ENCODE results near the gene AKT2. TPM values are rescaled to one million over a fixed set of nuclear protein-coding genes. Genes with fewer than 3 reads are reported as not detected.
"Not testable (repeated sequence)": the region's sequence is repeated elsewhere in the genome, so short reads cannot be mapped to it uniquely, and the experiment has no call there.

Gene AKT2
- polyA plus RNA-seq, 6 donors from 2014 or later = 24.2 to 34.3 (median 30.8) TPM

DNA sequence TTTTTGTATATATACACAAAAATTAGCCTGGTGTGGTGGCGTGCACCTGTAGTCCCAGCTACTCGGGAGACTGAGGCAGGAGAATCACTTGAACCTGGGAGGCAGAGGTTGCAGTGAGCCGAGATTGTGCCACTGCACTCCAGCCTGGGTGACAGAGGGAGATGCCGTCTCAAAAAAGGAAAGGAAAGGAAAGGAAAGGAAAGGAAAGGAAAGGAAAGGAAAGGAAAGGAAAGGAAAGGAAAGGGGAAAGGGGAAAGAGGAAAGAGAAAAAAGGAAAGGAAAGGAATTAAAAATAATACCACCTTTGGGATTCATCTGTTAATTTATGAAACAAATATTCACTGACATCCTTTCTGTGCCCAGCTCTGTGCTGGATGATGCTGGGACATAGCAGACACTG, 66.1 kb downstream of the AKT2 start:
- Mint-ChIP-seq H3K27me3 (peaks cover 34 to 50% (median 34%) of the 10 kb centered on the region in 3 donors), H3K4me1 (peaks cover 15 to 20% (median 18%) of the 10 kb centered on the region in 3 donors), H3K36me3 (peaks cover 5 to 17% of the 10 kb centered on the region in 2 donors)
- H3K4me3 Mint-ChIP-seq; DNase-seq; ATAC-seq (ENCODE audit: low read depth in 2 of 2); H3K9me3 Mint-ChIP-seq; H3K27ac Mint-ChIP-seq: not testable (repeated sequence)

DNA sequence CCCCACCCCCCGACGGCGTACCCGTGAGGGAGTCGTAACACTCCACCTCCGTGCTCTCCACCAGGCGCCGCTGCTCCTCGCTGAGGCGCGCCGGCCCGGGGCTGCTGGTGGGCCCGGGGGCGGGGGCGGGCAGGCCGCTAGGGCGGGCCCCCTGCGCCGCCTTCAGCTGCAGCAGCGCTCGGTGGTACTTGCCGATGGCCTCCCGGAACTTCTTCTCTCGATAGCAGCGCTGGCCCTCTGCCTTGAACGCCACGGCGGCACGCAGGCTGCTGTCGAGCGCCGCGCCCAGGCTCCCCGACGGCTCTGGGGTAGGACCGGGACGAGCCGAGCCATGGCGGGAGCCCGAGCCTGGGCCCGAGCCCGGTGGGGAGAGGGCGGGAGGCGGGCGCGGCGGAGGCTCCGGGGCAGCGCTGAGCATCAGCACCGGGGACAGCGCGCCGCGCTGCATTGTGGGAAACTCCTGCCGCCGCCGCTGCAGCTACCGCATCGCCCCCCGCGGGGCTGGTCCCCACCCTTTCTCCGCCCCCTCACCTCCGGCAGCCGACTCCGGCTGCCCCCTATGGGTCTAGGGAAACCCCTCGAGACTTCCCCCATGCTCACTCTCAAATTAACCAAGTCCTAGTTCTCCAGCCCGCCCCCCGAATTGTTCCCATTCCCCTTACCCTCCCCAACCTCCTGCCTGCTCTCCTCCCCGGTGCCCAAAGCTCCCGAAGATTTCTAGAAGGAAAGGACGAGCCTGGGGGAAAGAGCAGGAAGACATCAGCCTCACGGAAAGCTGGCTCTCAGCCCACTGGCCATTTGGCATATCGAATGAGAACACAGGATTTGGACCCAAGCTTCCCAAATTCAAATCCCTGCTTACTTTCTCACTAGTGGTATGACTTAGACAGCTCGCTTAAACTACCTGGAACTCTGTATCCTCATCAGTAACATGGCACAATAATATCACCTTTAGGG, 66.9 kb downstream of the AKT2 start, which contains the start of gene TTC9B:
Gene TTC9B, minus strand, starts transcription at position 451 of the 957 bp plus-strand sequence. Its CDS starts 3 bp downstream, at position 448.
- ATAC-seq (ENCODE audit: low read depth in 2 of 2) (peak; percentile 51 to 52), DNase-seq (peak; percentile 47)
- Mint-ChIP-seq H3K27ac (peak within 1 kb of the TSS in 1 of 6 donors; percentile 81), H3K4me1 (peaks cover 15 to 20% (median 18%) of the 10 kb centered on the region in 3 donors), H3K36me3 (peaks cover 5 to 17% of the 10 kb centered on the region in 2 donors), H3K27me3 (peaks cover 32 to 49% (median 34%) of the 10 kb centered on the region in 3 donors), H3K4me3 (peak within 1 kb of the TSS in 2 of 8 donors; percentile 25 to 63), H3K9me3 (peaks cover 3 to 7% (median 5%) of the 10 kb centered on the region in 7 donors)

DNA sequence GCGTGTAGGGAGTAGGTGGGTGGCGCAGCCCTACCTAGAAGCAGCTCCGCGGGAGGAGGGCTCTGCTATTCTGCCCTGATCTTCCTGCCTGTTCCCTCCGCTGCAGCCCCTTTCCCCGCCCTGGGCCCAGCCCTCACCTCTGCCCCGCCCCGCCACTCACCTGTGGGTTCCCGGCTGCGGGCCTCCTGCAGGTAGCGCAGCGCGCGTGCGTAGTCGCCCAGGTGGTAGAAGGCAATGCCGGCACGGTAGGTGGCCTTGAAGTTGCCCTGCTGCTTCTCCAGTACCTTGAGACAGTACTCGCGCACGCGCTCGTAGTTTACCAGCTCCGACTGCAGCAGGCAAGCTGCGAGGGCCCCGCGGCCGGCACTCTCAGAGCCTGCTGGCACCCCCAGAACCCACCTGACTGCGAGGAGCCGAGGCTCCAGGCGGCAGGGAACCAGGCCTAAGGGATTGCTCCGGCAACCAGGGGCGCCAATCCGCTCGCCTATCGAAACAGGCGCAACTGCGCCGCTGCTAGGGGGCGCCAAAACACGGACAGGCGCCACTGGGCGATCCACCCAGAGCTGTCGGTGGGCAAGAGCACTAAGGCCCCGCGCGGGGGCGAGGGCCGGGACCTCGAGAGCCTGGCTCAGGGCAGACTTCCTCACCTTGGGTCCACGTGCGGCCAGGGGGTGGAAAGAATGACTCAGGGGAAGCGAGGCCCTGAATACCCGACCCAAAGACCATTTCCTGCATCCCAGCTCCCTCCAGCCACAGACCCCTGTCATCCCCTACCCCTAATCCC, 67.9 kb downstream of the AKT2 start:
- Mint-ChIP-seq H3K36me3 (peaks cover 5 to 20% of the 10 kb centered on the region in 2 donors), H3K9me3 (peaks cover 3 to 5% (median 5%) of the 10 kb centered on the region in 7 donors), H3K4me1 (peaks cover 14 to 20% (median 19%) of the 10 kb centered on the region in 3 donors), H3K27me3 (peaks cover 29 to 47% (median 34%) of the 10 kb centered on the region in 3 donors), H3K27ac (peak overlapping the region in 2 of 6 donors; percentile 53 to 81), H3K4me3 (no peak overlapping the region)
- ATAC-seq (ENCODE audit: low read depth in 2 of 2) (no peak), DNase-seq (no peak)

DNA sequence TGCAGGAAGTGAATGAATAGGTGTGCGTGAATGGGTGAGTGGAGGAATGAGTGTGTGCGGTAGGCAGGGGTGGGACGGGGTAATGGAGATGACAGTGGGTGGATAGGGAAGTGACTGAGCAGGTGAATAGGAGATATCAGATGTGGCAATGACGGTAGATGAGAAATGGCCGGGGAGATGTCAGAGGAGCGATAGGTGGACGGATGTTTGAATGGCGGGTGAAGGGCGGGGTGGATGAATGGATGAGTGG, 68.4 kb downstream of the AKT2 start:
- no peak for ATAC-seq (ENCODE audit: low read depth in 2 of 2)

DNA sequence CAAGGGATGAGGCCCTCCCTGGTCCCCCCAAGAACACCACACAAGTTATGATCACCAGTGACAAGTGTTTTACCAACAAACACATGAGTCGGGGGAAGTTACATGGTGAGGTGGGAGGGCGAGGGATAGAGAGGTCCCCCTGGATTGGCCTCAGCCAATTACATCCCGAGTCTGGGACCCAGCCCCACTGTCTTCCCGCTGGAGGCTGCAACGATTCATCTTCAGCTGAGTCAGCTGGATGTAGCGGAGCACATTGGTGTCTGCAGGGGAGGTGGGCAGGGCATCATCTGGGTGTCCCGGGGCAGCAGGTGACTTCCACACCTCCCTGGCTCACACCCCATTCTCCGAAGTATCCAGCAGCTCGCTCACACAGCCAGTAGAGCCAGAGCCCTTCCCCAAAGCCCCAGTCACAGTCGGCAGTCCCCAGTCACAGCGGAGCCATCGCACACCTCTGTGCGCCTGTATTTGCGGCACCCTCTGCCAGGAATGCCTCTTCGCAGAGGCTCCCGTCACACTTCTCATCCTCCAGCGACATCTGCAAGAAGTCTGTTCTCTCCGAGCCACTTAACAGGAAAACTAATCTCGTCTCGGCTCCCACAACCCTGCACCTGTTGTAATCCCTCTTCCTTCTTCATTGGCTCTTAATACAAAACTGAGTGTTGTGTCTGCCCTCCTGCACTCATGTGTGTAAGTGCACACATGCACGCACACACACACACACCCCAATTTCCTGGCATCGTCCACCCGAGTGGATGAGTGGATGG, 69.0 kb downstream of the AKT2 start:
- H3K9me3 Mint-ChIP-seq = peaks cover 0 to 2% (median 0%) of the 10 kb centered on the region in 7 donors
- H3K27ac Mint-ChIP-seq = no peak overlapping the region
- ATAC-seq (ENCODE audit: low read depth in 2 of 2) = no peak
- H3K27me3 Mint-ChIP-seq = peaks cover 21 to 41% (median 28%) of the 10 kb centered on the region in 3 donors
- peaks cover under 1 to 19% of the 10 kb centered on the region in 2 donors for H3K36me3 Mint-ChIP-seq
- H3K4me1 Mint-ChIP-seq = peaks cover 8 to 15% (median 13%) of the 10 kb centered on the region in 3 donors
- no peak for DNase-seq
- no peak overlapping the region for H3K4me3 Mint-ChIP-seq

More for the DNA sequence above, 68.4 kb downstream of the AKT2 start:
- Mint-ChIP-seq H3K4me1 (peaks cover 8 to 15% (median 14%) of the 10 kb centered on the region in 3 donors), H3K27me3 (peaks cover 24 to 42% (median 28%) of the 10 kb centered on the region in 3 donors), H3K36me3 (peaks cover 0 to 16% of the 10 kb centered on the region in 2 donors), H3K9me3 (peaks cover 0 to 2% (median 0%) of the 10 kb centered on the region in 7 donors), H3K27ac (peak overlapping the region in 1 of 6 donors; percentile 53), H3K4me3 (peak overlapping the region in 1 of 8 donors; percentile 55)
- DNase-seq = no peak

DNA sequence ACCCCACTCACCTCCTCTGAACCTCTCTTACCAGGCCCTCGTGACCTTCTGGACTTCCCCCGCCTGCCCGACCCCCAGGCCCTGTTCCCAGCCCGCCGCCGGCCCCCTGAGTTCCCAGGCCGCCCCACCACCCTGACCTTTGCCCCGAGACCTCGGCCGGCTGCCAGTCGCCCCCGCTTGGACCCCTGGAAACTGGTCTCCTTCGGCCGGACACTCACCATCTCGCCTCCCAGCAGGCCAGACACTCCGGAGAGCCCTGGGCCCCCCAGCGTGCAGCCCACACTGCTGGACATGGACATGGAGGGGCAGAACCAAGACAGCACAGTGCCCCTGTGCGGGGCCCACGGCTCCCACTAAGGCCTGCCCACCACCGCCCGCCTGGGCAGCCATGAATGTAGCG, 70.2 kb downstream of the AKT2 start:
- Mint-ChIP-seq H3K27me3 (peaks cover 16 to 35% (median 25%) of the 10 kb centered on the region in 3 donors), H3K4me3 (no peak overlapping the region), H3K27ac (no peak overlapping the region), H3K36me3 (peaks cover 6 to 24% of the 10 kb centered on the region in 2 donors), H3K4me1 (peaks cover 8 to 13% (median 12%) of the 10 kb centered on the region in 3 donors), H3K9me3 (peaks cover 0 to 2% (median 0%) of the 10 kb centered on the region in 7 donors)
- ATAC-seq (ENCODE audit: low read depth in 2 of 2) = no peak
- no peak for DNase-seq

DNA sequence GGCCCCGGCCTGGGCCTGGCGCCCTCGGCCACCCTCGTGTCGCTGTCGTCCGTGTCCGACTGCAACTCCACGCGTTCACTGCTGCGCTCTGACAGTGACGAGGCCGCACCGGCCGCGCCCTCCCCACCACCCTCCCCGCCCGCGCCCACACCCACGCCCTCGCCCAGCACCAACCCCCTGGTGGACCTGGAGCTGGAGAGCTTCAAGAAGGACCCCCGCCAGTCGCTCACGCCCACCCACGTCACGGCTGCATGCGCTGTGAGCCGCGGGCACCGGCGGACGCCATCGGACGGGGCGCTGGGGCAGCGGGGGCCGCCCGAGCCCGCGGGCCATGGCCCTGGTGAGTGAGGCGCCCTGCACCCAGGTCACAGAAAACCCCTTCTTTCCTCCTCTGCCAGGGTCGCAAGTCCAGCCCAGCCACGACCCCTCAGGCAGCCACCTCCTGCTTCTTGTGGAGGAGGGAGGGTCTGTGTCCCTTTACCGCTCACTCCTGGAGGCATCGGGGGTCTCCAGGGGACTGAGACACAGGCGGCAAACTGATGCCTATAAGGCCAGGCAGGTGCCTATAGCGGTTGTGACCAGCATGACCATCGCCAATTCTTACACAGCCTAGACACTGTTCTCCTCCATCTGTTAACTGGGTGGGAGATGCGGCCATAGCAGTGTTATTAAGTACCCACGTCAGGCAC, 71.1 kb downstream of the AKT2 start:
- no peak for ATAC-seq (ENCODE audit: low read depth in 2 of 2)

DNA sequence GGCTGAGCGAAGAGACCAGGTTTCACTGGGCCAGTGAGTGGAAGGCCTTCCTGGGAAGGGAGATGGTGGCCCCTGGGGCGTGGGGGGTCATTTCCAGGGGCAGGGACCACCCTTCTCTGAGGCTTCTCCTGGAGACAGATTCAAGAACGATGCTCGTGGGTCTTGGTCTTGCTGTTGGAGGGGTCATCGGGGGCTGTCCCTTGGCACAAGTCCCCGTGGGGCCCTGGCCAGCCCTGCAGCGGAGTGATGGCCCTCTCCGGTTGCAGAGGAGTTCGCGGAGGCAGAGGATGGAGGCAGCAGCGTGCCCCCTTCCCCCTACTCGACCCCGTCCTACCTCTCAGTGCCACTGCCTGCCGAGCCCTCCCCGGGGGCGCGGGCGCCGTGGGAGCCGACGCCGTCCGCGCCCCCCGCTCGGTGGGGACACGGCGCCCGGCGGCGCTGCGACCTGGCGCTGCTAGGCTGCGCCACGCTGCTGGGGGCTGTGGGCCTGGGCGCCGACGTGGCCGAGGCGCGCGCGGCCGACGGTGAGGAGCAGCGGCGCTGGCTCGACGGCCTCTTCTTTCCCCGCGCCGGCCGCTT, 71.8 kb downstream of the AKT2 start:
- ATAC-seq (ENCODE audit: low read depth in 2 of 2) = no peak
- Mint-ChIP-seq H3K27ac (peak overlapping the region in 1 of 6 donors; percentile 18), H3K36me3 (peaks cover 6 to 24% of the 10 kb centered on the region in 2 donors), H3K4me1 (peaks cover 8 to 11% (median 11%) of the 10 kb centered on the region in 3 donors), H3K27me3 (peaks cover 10 to 19% (median 12%) of the 10 kb centered on the region in 3 donors), H3K4me3 (no peak overlapping the region), H3K9me3 (no peaks in the 10 kb centered on the region)
- DNase-seq = no peak

More for the DNA sequence above, 71.1 kb downstream of the AKT2 start:
- Mint-ChIP-seq H3K27me3 (peaks cover 12 to 26% (median 15%) of the 10 kb centered on the region in 3 donors), H3K27ac (no peak overlapping the region), H3K36me3 (peaks cover 6 to 24% of the 10 kb centered on the region in 2 donors), H3K4me1 (peaks cover 8 to 13% (median 11%) of the 10 kb centered on the region in 3 donors), H3K9me3 (peaks cover 0 to 1% (median 0%) of the 10 kb centered on the region in 7 donors), H3K4me3 (no peak overlapping the region)
- no peak for DNase-seq

DNA sequence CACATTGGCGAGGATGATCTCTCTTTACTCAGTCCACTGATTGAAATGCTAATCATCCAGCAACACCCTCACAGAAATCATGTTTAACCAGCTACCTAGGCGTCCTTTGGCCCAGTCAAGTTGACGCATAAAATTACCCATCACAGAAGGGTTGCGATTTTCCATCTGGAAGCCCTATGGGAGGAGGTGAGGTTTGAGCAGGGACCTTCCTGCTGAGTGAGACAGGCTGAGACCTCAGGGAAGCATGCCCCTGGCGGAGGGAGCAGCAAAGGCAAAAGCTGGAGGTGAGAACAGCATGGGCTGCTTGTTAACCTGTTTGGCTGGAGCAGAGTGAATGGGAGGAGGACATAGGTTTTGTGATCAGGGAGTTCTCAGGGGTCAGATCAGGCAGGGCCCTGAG, 74.3 kb downstream of the AKT2 start:
- Mint-ChIP-seq H3K27me3 (peaks cover 0 to under 1% (median 0%) of the 10 kb centered on the region in 3 donors), H3K27ac (peak overlapping the region in 2 of 6 donors; percentile 71 to 72), H3K36me3 (peaks cover 6 to 16% of the 10 kb centered on the region in 2 donors), H3K4me1 (peaks cover 0 to 3% (median 1%) of the 10 kb centered on the region in 3 donors), H3K4me3 (no peak overlapping the region), H3K9me3 (no peaks in the 10 kb centered on the region)
- no peak for DNase-seq
- no peak for ATAC-seq (ENCODE audit: low read depth in 2 of 2)

DNA sequence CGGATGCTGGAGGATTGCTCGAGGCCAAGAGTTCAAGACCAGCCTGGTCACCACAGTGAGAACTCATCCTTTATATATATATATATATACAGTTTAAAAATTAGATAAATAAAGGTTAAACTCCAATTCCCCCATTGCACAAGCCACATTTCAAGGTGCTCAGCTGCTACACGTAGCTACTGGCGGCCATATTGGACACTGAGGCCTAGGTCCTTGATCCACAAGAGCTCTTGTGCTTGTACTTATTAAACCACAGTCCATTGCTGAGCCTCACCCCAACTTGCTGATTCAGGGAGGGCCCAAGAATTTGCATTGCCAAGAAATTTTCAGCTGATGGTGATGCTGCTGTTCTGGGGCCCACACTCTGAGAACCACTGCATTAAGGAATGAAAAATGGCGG, 76.5 kb downstream of the AKT2 start:
- Mint-ChIP-seq H3K36me3 (peaks cover 6 to 28% of the 10 kb centered on the region in 2 donors), H3K4me3 (no peak overlapping the region), H3K9me3 (no peaks in the 10 kb centered on the region), H3K27ac (no peak overlapping the region), H3K4me1 (peaks cover 0 to 3% (median 0%) of the 10 kb centered on the region in 3 donors), H3K27me3 (no peaks in the 10 kb centered on the region)
- DNase-seq (no peak), ATAC-seq (ENCODE audit: low read depth in 2 of 2) (no peak)

DNA sequence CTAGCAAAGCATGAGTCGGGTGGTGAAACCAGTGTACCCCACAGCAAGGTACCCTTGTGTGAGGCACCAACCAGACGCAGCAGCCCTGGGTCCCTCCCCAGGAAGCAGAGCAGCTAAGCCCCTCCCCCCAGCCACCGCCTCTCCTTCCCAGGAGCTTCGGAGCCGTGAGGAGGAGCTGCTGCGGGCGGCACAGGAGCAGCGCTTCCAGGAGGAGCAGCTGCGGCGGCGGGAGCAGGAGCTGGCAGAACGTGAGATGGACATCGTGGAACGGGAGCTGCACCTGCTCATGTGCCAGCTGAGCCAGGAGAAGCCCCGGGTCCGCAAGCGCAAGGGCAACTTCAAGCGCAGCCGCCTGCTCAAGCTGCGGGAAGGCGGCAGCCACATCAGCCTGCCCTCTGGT, 79.4 kb downstream of the AKT2 start:
- H3K4me3 Mint-ChIP-seq = no peak overlapping the region
- DNase-seq (no peak), ATAC-seq (ENCODE audit: low read depth in 2 of 2) (no peak)
- H3K27me3 Mint-ChIP-seq = no peaks in the 10 kb centered on the region
- no peaks in the 10 kb centered on the region for H3K4me1 Mint-ChIP-seq
- H3K9me3 Mint-ChIP-seq = no peaks in the 10 kb centered on the region
- H3K36me3 Mint-ChIP-seq = peaks cover under 1 to 17% of the 10 kb centered on the region in 2 donors
- H3K27ac Mint-ChIP-seq = no peak overlapping the region

DNA sequence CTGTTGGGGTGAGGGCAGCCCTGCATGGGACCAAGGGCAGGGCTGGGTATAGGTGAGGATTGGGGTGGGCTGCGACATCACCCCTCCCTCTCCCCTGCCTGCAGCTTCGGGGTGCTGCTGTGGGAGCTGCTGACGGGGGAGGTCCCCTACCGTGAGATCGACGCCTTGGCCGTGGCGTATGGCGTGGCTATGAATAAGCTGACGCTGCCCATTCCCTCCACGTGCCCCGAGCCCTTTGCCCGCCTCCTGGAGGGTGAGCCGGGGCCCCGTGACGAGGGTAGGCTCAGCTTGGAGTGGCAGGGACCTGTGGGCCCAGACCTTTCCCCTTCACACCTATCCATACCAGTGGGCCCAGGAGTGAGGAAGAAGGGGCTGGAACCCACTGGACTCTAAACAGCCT, 80.8 kb downstream of the AKT2 start:
- Mint-ChIP-seq H3K27ac (no peak overlapping the region), H3K4me3 (no peak overlapping the region), H3K4me1 (no peaks in the 10 kb centered on the region), H3K27me3 (no peaks in the 10 kb centered on the region), H3K36me3 (peaks cover 1 to 16% of the 10 kb centered on the region in 2 donors), H3K9me3 (no peaks in the 10 kb centered on the region)
- DNase-seq = no peak
- ATAC-seq (ENCODE audit: low read depth in 2 of 2) = no peak

Data from naive B cell (primary cell).